B cell (primary cell): Measurements from ENCODE around the gene UNC79. TPM values are rescaled to one million over a fixed set of nuclear protein-coding genes. Genes with fewer than 3 reads are reported as not detected.

Experiments used
- ATAC-seq: fragments of 200-7000 bp; cut with Tn5 transposase; one replicate; pipeline ENCODE4 v1.10.0; 2021; ENCODE audit warnings: low read depth, mild to moderate bottlenecking, moderate number of reproducible peaks, moderate library complexity
- CTCF ChIA-PET: fragments of 350-600 bp; sonication (Branson Sonifier 250); formaldehyde crosslinking; loops from one replicate; lab custom pipeline; 2021; ENCODE audit warnings: antibody characterized with exemption, inconsistent platforms; lab: Charles Lee
- POLR2A ChIA-PET: fragments of 350-600 bp; sonication (Branson Sonifier 250); formaldehyde crosslinking; loops from one replicate; lab custom pipeline; 2021; ENCODE audit warnings: antibody characterized with exemption; lab: Charles Lee
- DNase-seq: peaks from one replicate; pipeline ENCODE4 v3.0.0; 2013
- H2AFZ ChIP-seq: 2 replicates; pipeline ENCODE4 v1.6.1; 2012; ENCODE audit warnings: mild to moderate bottlenecking, low read depth, low read length; ENCODE audit not compliant: insufficient read depth, poor library complexity, severe bottlenecking
- H3K27ac ChIP-seq, 2 donors: 1 replicate in 1 of 2; 2 replicates in 1 of 2; pipeline ENCODE4 v1.5.1; 2012 to 2013; ENCODE audit warnings: low read length in 2 of 2, mild to moderate bottlenecking in 2 of 2, moderate library complexity in 1 of 2
- H3K27me3 ChIP-seq, 4 experiments: fragments of 200-600 bp in 1 of 4; sonication (generic) in 1 of 4; replicated peaks in 1 of 4; 1 replicate in 2 of 4; 2 replicates in 2 of 4; pipeline versions ENCODE4 v1.6.1 to v1.7.0; 2013 to 2016; ENCODE audit warnings: low read length in 3 of 4, mild to moderate bottlenecking in 2 of 4, mixed read lengths in 1 of 4, moderate library complexity in 1 of 4; ENCODE audit not compliant: insufficient read depth in 4 of 4, control insufficient read depth in 3 of 4; ENCODE audit errors: control extremely low read depth in 1 of 4
- H3K36me3 ChIP-seq, 2 experiments: replicated peaks in 1 of 2; 1 replicate in 1 of 2; 2 replicates in 1 of 2; pipeline versions ENCODE4 v1.6.1 to v1.7.1; 2013; ENCODE audit warnings: low read length in 1 of 2; ENCODE audit not compliant: insufficient read depth in 2 of 2, control insufficient read depth in 1 of 2; ENCODE audit errors: control extremely low read depth in 1 of 2, extremely low read depth in 1 of 2
- H3K4me1 ChIP-seq, 2 donors: fragments of 200-600 bp in 1 of 2; sonication (generic) in 1 of 2; 1 replicate in 1 of 2; 2 replicates in 1 of 2; pipeline versions ENCODE4 v1.5.1 to v1.6.1; 2013 to 2017; ENCODE audit warnings: low read length in 2 of 2; ENCODE audit not compliant: control insufficient read depth in 2 of 2, insufficient read depth in 2 of 2
- H3K4me2 ChIP-seq: replicated peaks from 2 replicates; pipeline ENCODE3; 2012; ENCODE audit warnings: mild to moderate bottlenecking, low read depth, low read length; ENCODE audit not compliant: poor library complexity, severe bottlenecking
- H3K4me3 ChIP-seq, 5 experiments: fragments of 200-600 bp in 1 of 5; sonication (generic) in 1 of 5; 1 replicate in 3 of 5; 2 replicates in 2 of 5; pipeline versions ENCODE4 v1.5.1 to v1.7.0; 2011 to 2016; ENCODE audit warnings: low read length in 4 of 5, mild to moderate bottlenecking in 4 of 5, low read depth in 2 of 5, control low read depth in 1 of 5, moderate library complexity in 1 of 5; ENCODE audit not compliant: insufficient read depth in 1 of 5; ENCODE audit errors: control extremely low read depth in 1 of 5, extremely low read depth in 1 of 5
- H3K79me2 ChIP-seq: fragments of 200-600 bp; sonication (generic); one replicate; pipeline ENCODE4 v1.6.0; 2016; ENCODE audit warnings: low read length; ENCODE audit not compliant: control insufficient read depth, insufficient read depth
- H3K9ac ChIP-seq: fragments of 200-600 bp; sonication (generic); 2 replicates; pipeline ENCODE4 v1.6.1; 2017; ENCODE audit warnings: mild to moderate bottlenecking, low read length, moderate library complexity
- H3K9me3 ChIP-seq, 3 donors: one replicate each; pipeline versions ENCODE4 v1.6.1 to v1.7.1; 2013; ENCODE audit warnings: low read length in 2 of 3; ENCODE audit not compliant: control insufficient read depth in 2 of 3, insufficient read depth in 1 of 3; ENCODE audit errors: control extremely low read depth in 1 of 3
- H4K20me1 ChIP-seq: 2 replicates; pipeline ENCODE4 v1.6.0; 2012; ENCODE audit warnings: mild to moderate bottlenecking, low read length; ENCODE audit not compliant: insufficient read depth, control insufficient read depth, poor library complexity, severe bottlenecking
- H3K27ac Mint-ChIP-seq: one replicate; pipeline ENCODE4 v1.8.0; 2021; ENCODE audit warnings: mixed read lengths
- H3K27me3 Mint-ChIP-seq: one replicate; pipeline ENCODE4 v1.8.0; 2021; ENCODE audit warnings: mixed read lengths
- H3K4me1 Mint-ChIP-seq: one replicate; pipeline ENCODE4 v1.8.0; 2021; ENCODE audit warnings: mixed read lengths
- H3K4me3 Mint-ChIP-seq: one replicate; pipeline ENCODE4 v1.8.0; 2021; ENCODE audit warnings: mixed read lengths
- H3K9me3 Mint-ChIP-seq: one replicate; pipeline ENCODE4 v1.8.0; 2022; ENCODE audit warnings: mixed read lengths; ENCODE audit not compliant: insufficient read depth
- EZH2 ChIP-seq: IDR thresholded peaks from 2 replicates; pipeline ENCODE4 v1.6.1; 2012; ENCODE audit warnings: borderline replicate concordance, low read depth, mild to moderate bottlenecking, moderate library complexity, low read length; ENCODE audit not compliant: insufficient read depth, poor library complexity, severe bottlenecking
- WGBS: methylation state at CpG from one replicate; pipeline ENCODE4 v1.1.5; 2013; ENCODE audit warnings: missing lambda C conversion rate; ENCODE audit not compliant: insufficient coverage; 5-methylcytosine and 5-hydroxymethylcytosine counted together
- intact Hi-C: fragments of 100-400 bp; cut with micrococcal nuclease; formaldehyde crosslinking; loops from one replicate; pipeline ENCODE4 v1.10.0; 2022
- polyA plus RNA-seq: library from polyadenylated mRNA; depleted of rRNA; stranded (reverse); fragments of >200 nt; gene quantifications from 2 replicates; pipeline ENCODE4 v1.2.3, GENCODE V29; 2012
- total RNA-seq, 2 donors: library from RNA; stranded (reverse); fragments of 120-200 nt in 1 of 2; gene quantifications; 1 replicate in 1 of 2; 2 replicates in 1 of 2; pipeline versions ENCODE4 v1.2.3 to v1.2.4, GENCODE V29; 2013 to 2022
- TF ChIP-seq, protein P1 (sequence below): fragments of 200-600 bp; IDR thresholded peaks from one replicate; pipeline ENCODE4 v1.8.0; 2022; ENCODE audit warnings: antibody characterized with exemption, mild to moderate bottlenecking

Gene UNC79
- total and polyA plus RNA-seq, 2 donors (not counting 1 experiment from before 2014, with no cell fraction given), result 0.04 to 0.15 TPM

DNA sequence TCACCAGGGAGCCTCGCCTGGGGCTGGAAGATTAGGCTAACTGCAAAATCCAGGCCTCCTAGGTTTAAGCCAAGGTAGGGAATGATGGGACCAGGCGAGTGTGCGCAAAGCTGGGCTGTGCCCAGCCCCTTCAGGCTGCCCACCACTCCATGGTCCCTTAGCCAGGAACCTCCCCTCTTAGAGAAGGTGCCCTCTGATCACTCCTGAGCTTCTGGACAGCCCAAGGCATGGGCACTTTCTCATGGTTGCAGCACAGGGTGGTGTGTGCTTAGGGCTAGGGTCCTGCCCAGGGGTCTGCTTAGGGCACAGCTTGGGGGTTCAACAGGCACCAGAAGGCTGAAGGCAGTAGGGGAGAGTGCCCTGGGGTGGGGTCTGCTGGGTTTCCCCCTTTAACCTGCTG lies 288.5 kb downstream of the UNC79 start:
- 86% methylated on average over 3 of the region's 3 CpGs for WGBS
- Mint-ChIP-seq H3K27me3 (peaks cover 3% of the 10 kb centered on the region), H3K4me3 (no peak overlapping the region), H3K27ac (no peak overlapping the region), H3K9me3 (peaks cover 4% of the 10 kb centered on the region), H3K4me1 (no peaks in the 10 kb centered on the region)
- no peak overlapping the region for H2AFZ ChIP-seq
- TF ChIP-seq, protein P1, sequence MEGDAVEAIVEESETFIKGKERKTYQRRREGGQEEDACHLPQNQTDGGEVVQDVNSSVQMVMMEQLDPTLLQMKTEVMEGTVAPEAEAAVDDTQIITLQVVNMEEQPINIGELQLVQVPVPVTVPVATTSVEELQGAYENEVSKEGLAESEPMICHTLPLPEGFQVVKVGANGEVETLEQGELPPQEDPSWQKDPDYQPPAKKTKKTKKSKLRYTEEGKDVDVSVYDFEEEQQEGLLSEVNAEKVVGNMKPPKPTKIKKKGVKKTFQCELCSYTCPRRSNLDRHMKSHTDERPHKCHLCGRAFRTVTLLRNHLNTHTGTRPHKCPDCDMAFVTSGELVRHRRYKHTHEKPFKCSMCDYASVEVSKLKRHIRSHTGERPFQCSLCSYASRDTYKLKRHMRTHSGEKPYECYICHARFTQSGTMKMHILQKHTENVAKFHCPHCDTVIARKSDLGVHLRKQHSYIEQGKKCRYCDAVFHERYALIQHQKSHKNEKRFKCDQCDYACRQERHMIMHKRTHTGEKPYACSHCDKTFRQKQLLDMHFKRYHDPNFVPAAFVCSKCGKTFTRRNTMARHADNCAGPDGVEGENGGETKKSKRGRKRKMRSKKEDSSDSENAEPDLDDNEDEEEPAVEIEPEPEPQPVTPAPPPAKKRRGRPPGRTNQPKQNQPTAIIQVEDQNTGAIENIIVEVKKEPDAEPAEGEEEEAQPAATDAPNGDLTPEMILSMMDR, result no peak
- no peak for TF ChIP-seq EZH2
- no peak overlapping the region for H3K27ac ChIP-seq
- H3K4me2 ChIP-seq, result no peak overlapping the region
- H4K20me1 ChIP-seq, result no peaks in the 10 kb centered on the region
- no peak for DNase-seq
- no peaks in the 10 kb centered on the region for H3K4me1 ChIP-seq
- H3K36me3 ChIP-seq, result no peaks in the 10 kb centered on the region
- H3K9ac ChIP-seq, result no peak overlapping the region
- H3K4me3 ChIP-seq, result no peak overlapping the region
- H3K9me3 ChIP-seq, result peaks cover 0 to 5% (median 0%) of the 10 kb centered on the region in 3 donors
- no peaks in the 10 kb centered on the region for H3K27me3 ChIP-seq
- ATAC-seq, result no peak
- POLR2A ChIA-PET, result no interaction called here
- CTCF ChIA-PET, result no interaction called here
- intact Hi-C loops, result no loop called here
- H3K79me2 ChIP-seq, result no peaks in the 10 kb centered on the region

DNA sequence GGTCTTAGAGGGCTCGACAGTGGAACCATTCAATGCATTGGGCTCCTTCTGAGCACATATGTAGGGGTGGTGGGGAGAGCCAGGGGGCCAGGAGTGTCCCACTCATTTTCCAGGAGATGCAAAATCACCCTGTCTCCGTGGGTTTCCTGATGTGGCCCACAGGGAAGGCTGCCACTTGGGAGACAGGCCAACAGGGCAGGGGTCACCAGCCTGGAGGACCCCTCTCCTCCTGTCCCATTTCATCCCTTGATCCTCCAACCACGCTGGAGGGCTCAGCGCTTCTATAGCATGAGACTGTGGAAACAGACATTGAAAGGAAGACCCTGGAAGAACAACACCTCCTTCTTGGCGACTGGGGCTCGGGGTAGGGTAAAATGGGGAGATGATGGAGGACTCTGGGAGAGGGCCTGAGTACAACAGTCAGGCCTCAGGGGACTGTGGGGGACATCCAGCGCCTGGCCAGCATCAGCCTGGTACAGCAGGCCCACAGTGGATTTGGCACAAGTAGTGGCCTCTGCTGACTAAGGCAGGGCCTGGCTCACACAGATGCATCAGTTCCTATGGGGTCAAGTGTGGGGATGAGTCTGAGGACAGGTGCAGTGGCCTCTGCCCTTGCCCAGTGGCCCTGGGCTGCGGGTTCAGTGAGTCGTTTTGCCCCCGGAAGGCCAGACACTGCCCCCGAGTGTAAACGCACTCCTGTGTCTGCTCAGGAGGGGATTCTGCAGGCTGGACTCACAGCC lies 289.5 kb downstream of the UNC79 start:
- intact Hi-C loops, result no loop called here
- no peaks in the 10 kb centered on the region for H3K79me2 ChIP-seq
- no peak overlapping the region for H3K9ac ChIP-seq
- H3K27ac ChIP-seq, result no peak overlapping the region
- H4K20me1 ChIP-seq, result no peaks in the 10 kb centered on the region
- no peak overlapping the region for H3K4me3 ChIP-seq
- DNase-seq, result no peak
- H3K4me1 Mint-ChIP-seq, result no peaks in the 10 kb centered on the region
- CTCF ChIA-PET, result no interaction called here
- ATAC-seq, result no peak
- no peaks in the 10 kb centered on the region for H3K27me3 ChIP-seq
- no peak overlapping the region for H2AFZ ChIP-seq
- H3K4me1 ChIP-seq, result no peaks in the 10 kb centered on the region
- peaks cover 4% of the 10 kb centered on the region for H3K9me3 Mint-ChIP-seq
- POLR2A ChIA-PET, result no interaction called here
- 81% methylated on average over 10 of the region's 12 CpGs for WGBS
- no peak overlapping the region for H3K27ac Mint-ChIP-seq
- no peak for TF ChIP-seq EZH2
- TF ChIP-seq, protein P1, result no peak
- no peak overlapping the region for H3K4me3 Mint-ChIP-seq
- peaks cover 0 to 4% (median 0%) of the 10 kb centered on the region in 3 donors for H3K9me3 ChIP-seq
- H3K36me3 ChIP-seq, result no peaks in the 10 kb centered on the region
- no peak overlapping the region for H3K4me2 ChIP-seq
- peaks cover under 1% of the 10 kb centered on the region for H3K27me3 Mint-ChIP-seq
